ENCODE measurements around the gene TM9SF1. TPM values are rescaled to one million over a fixed set of nuclear protein-coding genes. Genes with fewer than 3 reads are reported as not detected.

The TM9SF1 gene
- total RNA-seq, 4 donors from 2014 or later: 44.6 to 64.4 (median 52.9) TPM

DNA sequence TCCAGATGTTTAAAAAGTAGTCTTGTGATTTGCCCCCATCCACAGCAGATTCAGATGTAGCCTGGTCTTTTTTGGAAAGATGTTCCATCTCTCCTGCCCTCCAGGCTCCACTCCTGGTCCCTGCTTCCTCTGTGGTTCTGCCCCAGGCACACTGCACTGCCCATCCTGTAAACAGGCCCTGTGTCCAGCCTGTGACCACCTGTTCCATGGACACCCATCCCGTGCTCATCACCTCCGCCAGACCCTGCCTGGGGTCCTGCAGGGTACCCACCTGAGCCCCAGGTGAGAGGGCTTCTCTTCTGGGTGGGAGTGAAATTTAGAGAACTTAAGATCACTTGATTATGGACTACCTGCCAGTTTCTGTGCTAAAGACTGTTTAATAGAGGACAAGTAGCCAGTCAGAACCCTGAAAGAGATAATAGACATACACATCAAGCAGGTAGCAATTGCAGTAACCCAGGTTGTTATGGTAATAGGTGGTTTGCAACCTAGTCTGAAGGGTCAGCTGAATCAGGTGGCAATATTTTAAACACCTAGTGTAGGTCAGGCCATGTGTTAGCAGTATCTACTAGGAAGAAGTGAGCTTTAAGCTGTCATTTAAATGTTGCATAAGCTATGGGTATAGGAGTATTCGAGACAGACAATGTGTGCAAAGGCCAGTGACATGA lies 45.8 kb downstream of the TM9SF1 start:
- 87 to 100% methylated on average over 3 of the region's 3 CpGs for WGBS, 2 donors
- intact Hi-C loops (cut with DNase I; ENCODE audit: low total_unique reads): no loop called here
- DNase-seq (ENCODE audit: low spot score in 2 of 2): no peak
- TF ChIP-seq, protein P1, sequence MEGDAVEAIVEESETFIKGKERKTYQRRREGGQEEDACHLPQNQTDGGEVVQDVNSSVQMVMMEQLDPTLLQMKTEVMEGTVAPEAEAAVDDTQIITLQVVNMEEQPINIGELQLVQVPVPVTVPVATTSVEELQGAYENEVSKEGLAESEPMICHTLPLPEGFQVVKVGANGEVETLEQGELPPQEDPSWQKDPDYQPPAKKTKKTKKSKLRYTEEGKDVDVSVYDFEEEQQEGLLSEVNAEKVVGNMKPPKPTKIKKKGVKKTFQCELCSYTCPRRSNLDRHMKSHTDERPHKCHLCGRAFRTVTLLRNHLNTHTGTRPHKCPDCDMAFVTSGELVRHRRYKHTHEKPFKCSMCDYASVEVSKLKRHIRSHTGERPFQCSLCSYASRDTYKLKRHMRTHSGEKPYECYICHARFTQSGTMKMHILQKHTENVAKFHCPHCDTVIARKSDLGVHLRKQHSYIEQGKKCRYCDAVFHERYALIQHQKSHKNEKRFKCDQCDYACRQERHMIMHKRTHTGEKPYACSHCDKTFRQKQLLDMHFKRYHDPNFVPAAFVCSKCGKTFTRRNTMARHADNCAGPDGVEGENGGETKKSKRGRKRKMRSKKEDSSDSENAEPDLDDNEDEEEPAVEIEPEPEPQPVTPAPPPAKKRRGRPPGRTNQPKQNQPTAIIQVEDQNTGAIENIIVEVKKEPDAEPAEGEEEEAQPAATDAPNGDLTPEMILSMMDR (IDR thresholded peaks at IDR 0.05): no peak
- no peak for TF ChIP-seq POLR2A (IDR thresholded peaks at IDR 0.05)
- H3K4me3 ChIP-seq (ENCODE audit: low read depth, poor library complexity, severe bottlenecking): no peak overlapping the region

DNA sequence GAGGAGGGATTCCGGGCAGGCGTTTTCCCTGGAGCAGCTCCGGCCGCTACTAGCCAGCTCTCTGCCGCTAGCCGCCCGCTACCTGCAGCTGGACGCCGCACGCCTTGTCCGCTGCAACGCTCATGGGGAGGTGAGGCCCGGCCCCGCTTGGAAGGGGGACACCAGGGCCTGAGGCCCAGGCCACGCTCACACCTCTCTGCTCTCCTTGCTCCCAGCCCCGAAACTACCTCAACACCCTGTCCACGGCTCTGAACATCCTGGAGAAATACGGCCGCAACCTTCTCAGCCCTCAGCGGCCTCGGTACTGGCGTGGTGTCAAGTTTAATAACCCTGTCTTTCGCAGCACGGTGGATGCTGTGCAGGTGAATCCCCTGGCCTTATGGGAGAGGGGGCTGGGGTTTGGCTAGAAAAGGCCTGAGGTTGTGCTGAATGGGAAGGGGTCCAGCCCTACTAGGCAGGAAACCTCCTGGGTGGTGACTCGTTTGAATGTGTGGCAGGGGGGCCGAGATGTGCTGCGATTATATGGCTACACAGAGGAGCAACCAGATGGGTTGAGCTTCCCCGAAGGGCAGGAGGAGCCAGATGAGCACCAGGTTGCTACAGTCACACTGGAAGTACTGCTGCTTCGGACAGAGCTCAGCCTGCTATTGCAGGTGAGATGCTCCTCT lies 47.3 kb downstream of the TM9SF1 start:
- intact Hi-C loops (cut with DNase I; ENCODE audit: low total_unique reads): no loop called here
- 4 to 12% methylated on average over 15 to 25 of the region's 29 CpGs for WGBS, 2 donors
- peak in 1 of 2 donors; percentile 82 for DNase-seq (ENCODE audit: low spot score in 2 of 2)
- TF ChIP-seq, protein P1 (IDR thresholded peaks at IDR 0.05): no peak
- no peak for TF ChIP-seq POLR2A (IDR thresholded peaks at IDR 0.05)
- peak overlapping the region; percentile 94 for H3K4me3 ChIP-seq (ENCODE audit: low read depth, poor library complexity, severe bottlenecking)

DNA sequence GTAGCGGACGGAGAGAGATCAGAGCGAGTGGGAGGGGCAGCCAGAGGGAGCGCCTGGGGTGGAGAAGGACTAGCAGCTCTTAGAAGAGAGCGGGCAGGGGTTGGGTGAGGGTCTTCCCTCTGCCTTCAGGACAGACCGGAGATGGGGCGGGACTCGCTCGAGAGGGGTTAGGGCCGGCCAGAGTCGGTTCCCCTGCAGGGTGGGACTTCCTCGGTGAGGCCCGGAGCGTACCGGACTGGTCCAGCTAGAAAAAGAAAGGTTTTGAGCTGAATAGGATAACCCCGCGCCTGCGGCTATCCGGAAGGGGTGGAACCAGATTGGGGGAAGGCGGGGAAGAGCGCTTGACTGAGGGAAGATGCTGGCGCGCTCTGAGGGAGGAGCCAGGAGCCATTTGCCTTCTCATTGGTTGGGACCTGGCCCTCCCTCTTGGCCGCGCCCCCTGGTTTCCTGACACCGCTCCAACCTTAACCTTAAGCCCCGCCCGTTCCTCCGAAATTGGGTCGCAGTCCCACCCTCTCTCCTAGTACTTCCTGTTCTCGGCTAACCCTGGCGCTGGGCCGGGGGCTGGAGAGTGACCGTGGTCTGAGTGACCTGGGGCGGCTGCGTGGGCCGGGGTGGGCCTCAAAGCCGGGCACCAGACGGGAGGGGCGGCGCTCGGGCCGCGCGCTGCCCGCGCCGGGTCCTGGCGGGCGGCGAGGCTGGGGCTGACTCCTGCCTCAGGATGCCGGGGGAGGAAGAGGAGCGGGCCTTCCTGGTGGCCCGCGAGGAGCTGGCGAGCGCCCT lies 48.1 kb downstream of the TM9SF1 start, which contains the start of gene RNF31:
Gene RNF31 (plus strand): TSS at position 521 of the 783 bp plus-strand sequence. CDS start 201 bp downstream, at position 722.
- intact Hi-C loops (cut with DNase I; ENCODE audit: low total_unique reads): no loop called here
- WGBS, 2 donors: 1% methylated on average over 34 to 45 of the region's 57 CpGs
- DNase-seq (ENCODE audit: low spot score in 2 of 2): peak; percentile 99 to 100
- no peak for TF ChIP-seq POLR2A (IDR thresholded peaks at IDR 0.05)
- TF ChIP-seq, protein P1 (IDR thresholded peaks at IDR 0.05): no peak
- peak within 1 kb of the TSS; percentile 94 for H3K4me3 ChIP-seq (ENCODE audit: low read depth, poor library complexity, severe bottlenecking)

DNA sequence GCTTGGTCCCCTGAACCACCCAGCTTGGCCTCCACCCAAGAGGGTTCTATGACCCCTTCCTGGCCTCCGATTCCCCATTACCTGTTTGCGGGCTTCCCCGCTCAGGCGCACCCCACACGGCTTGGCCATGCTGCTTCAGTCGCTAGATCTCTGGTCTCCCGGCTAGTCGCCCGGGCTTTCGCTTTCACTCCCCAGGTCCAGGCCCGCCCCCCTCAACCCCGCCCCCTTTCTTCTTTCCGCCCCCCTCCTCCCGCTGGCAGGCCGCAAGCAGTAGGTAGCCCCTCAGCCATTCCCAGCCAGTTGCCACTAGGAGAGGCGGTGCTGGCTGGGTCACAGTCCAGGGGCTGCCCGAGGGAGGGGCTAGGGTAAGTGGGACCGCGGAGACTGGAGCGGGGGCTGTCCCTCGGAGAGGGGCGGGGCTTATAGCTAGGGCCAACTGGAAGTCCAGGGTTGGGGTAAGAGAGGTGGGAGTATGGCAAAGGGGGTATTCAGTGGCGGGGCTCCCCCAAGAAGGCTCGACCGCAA lies 48.7 kb downstream of the TM9SF1 start, which contains the start of gene PSME2:
Gene PSME2 (minus strand): TSS at position 158 of the 525 bp plus-strand sequence. CDS start 29 bp downstream, at position 129.
- 1 to 2% methylated on average over 20 to 25 of the region's 25 CpGs for WGBS, 2 donors
- peak; percentile 92 to 98 for DNase-seq (ENCODE audit: low spot score in 2 of 2)
- intact Hi-C loops (cut with DNase I; ENCODE audit: low total_unique reads): no loop called here
- TF ChIP-seq, protein P1 (IDR thresholded peaks at IDR 0.05): peak in 1 of 3 donors; percentile 14
- TF ChIP-seq POLR2A (IDR thresholded peaks at IDR 0.05): no peak
- H3K4me3 ChIP-seq (ENCODE audit: low read depth, poor library complexity, severe bottlenecking): peak within 1 kb of the TSS; percentile 94

DNA sequence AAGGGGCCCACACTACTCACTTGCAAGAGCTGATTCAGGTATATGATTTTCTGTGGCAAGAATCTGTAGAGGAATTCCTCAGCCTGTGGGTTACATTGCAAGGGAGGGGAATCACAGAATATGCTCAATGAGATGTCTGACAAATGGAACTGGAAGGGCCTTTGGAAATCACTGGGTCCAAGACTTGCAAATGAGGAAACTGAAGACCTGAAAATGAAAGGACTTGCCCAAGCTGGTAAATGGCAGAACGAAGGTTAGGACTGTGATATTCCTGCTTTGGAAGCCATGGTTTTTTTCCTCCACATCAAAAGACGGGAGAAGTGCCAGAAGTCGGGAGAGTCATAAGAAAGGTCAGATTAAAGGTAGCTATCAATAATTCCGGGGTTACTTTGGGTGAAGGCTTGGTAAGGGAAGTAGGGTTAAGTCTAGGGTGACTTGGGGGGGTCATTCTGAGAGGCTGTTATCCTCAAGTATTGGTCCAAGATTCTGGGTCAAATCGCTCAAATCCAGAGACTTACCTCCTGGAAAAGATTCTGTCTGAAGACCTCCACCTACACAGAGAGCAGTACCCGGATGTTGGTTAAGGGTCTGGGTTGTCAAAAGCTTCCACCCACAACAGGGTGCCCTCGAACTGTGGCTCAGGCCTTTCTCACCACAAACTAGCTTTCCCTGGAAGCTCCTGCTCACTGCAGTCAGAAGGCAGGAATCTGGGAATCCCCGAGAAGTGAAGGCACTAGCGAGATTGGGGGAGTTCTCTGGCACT lies 49.4 kb downstream of the TM9SF1 start:
- WGBS, 2 donors: 10 to 11% methylated on average over 9 of the region's 9 CpGs
- TF ChIP-seq, protein P1 (IDR thresholded peaks at IDR 0.05): no peak
- TF ChIP-seq POLR2A (IDR thresholded peaks at IDR 0.05): no peak
- intact Hi-C loops (cut with DNase I; ENCODE audit: low total_unique reads): no loop called here
- DNase-seq (ENCODE audit: low spot score in 2 of 2): no peak
- H3K4me3 ChIP-seq (ENCODE audit: low read depth, poor library complexity, severe bottlenecking): peak overlapping the region; percentile 63

Measured in lower leg skin (tissue), 4 donors.